GM12878 (cell line): Measurements from ENCODE around the gene NUAK2. TPM values are rescaled to one million over a fixed set of nuclear protein-coding genes. Genes with fewer than 3 reads are reported as not detected.

Experiments used
- ATAC-seq: fragments of 200-7000 bp; cut with Tn5 transposase; 3 replicates; pipeline ENCODE4 v1.9.1; 2020; ENCODE audit warnings: mild to moderate bottlenecking, moderate library complexity
- BruUV-seq: library from RNA; stranded (reverse); fragments of 400-500 nt; replicated peaks from 2 replicates; lab custom pipeline; 2021; lab: Mats Ljungman, UMichigan
- CTCF ChIA-PET: fragments of 300-600 bp; sonication (Branson Sonifier 250); formaldehyde crosslinking; extraction: SDS; loops from one replicate; lab custom pipeline; 2021; ENCODE audit warnings: inconsistent platforms; lab: Yijun Ruan, JAX
- POLR2A ChIA-PET: fragments of 350-600 bp; formaldehyde crosslinking; extraction: SDS; loops from one replicate; lab custom pipeline; 2021; ENCODE audit warnings: inconsistent platforms; lab: Charles Lee
- RAD21 ChIA-PET: fragments of 300-600 bp; sonication (Branson Sonifier 250); formaldehyde crosslinking; loops from one replicate; lab custom pipeline; 2023; ENCODE audit warnings: antibody characterized with exemption; ENCODE audit not compliant: unreplicated experiment; lab: Charles Lee
- SMC1A ChIA-PET: fragments of 300-600 bp; sonication (Branson Sonifier 250); formaldehyde crosslinking; loops from one replicate; lab custom pipeline; 2023; ENCODE audit not compliant: unreplicated experiment, uncharacterized antibody; lab: Charles Lee
- DNase-seq: peaks from one replicate; pipeline ENCODE4 v3.0.0-alpha.2; 2011; ENCODE audit warnings: low read depth, low spot score
- FAIRE-seq: peaks from 3 replicates; lab custom pipeline; 2011; peaks lifted over from hg19 to GRCh38; lab: Jason Lieb, UNC
- H2AFZ ChIP-seq: 2 replicates; pipeline ENCODE4 v1.6.0; 2011; ENCODE audit warnings: low read depth, low read length, control low read depth; ENCODE audit not compliant: control insufficient read depth
- H3K27ac ChIP-seq: 2 replicates; pipeline ENCODE4 v1.5.1; 2011; ENCODE audit warnings: control low read depth; ENCODE audit not compliant: control insufficient read depth, insufficient read depth
- H3K27me3 ChIP-seq, 2 experiments: replicated peaks in 1 of 2; 2 replicates each; pipeline versions ENCODE4 v1.6.0 to v1.6.1; 2011; ENCODE audit warnings: low read length in 1 of 2; ENCODE audit not compliant: control insufficient read depth in 2 of 2, insufficient read depth in 2 of 2
- H3K36me3 ChIP-seq, 2 experiments: 2 replicates each; pipeline ENCODE4 v1.5.1; 2011; ENCODE audit warnings: low read length in 1 of 2; ENCODE audit not compliant: control insufficient read depth in 2 of 2, insufficient read depth in 2 of 2
- H3K4me1 ChIP-seq: 2 replicates; pipeline ENCODE4 v1.6.1; 2011; ENCODE audit warnings: mild to moderate bottlenecking, low read length, moderate library complexity, mixed read lengths; ENCODE audit not compliant: control insufficient read depth, insufficient read depth
- H3K4me2 ChIP-seq: 2 replicates; pipeline ENCODE4 v1.6.0; 2011; ENCODE audit warnings: control low read depth; ENCODE audit not compliant: control insufficient read depth, insufficient read depth
- H3K4me3 ChIP-seq: fragments of 200-600 bp; sonication (generic); 2 replicates; pipeline ENCODE4 v1.5.1; 2016
- H3K79me2 ChIP-seq: 2 replicates; pipeline ENCODE4 v1.6.0; 2011; ENCODE audit warnings: low read length; ENCODE audit not compliant: control insufficient read depth, insufficient read depth
- H3K9ac ChIP-seq: 2 replicates; pipeline ENCODE4 v1.8.0; 2011; ENCODE audit warnings: low read length, control low read depth, mixed read lengths; ENCODE audit not compliant: control insufficient read depth, insufficient read depth
- H3K9me3 ChIP-seq: replicated peaks from 3 replicates; pipeline ENCODE4 v1.5.1; 2011; ENCODE audit warnings: mild to moderate bottlenecking, low read length; ENCODE audit not compliant: control insufficient read depth, insufficient read depth
- H4K20me1 ChIP-seq: 2 replicates; pipeline ENCODE4 v1.6.0; 2011; ENCODE audit not compliant: control insufficient read depth, insufficient read depth
- BCL3 ChIP-seq: IDR thresholded peaks from 2 replicates; pipeline ENCODE4 v1.6.1; 2011; ENCODE audit warnings: borderline replicate concordance, low read depth, mild to moderate bottlenecking, moderate library complexity, low read length; ENCODE audit not compliant: insufficient read depth, poor library complexity, severe bottlenecking
- CHD4 ChIP-seq: fragments of 200-600 bp; sonication (generic); IDR thresholded peaks from 2 replicates; pipeline ENCODE4 v1.6.1; 2016; ENCODE audit warnings: mild to moderate bottlenecking
- ESRRA ChIP-seq: IDR thresholded peaks from 2 replicates; pipeline ENCODE4 v1.6.1; 2012; ENCODE audit warnings: mild to moderate bottlenecking, low read length, improper control_type of control experiment
- IRF5 ChIP-seq: fragments of 450-650 bp; IDR thresholded peaks from 2 replicates; pipeline ENCODE4 v1.6.1; 2017; ENCODE audit warnings: borderline replicate concordance
- PAX8 ChIP-seq: fragments of 450-650 bp; IDR thresholded peaks from 2 replicates; pipeline ENCODE4 v1.6.1; 2017; ENCODE audit warnings: mild to moderate bottlenecking, moderate library complexity
- PML ChIP-seq: IDR thresholded peaks from 2 replicates; pipeline ENCODE4 v1.6.1; 2012; ENCODE audit warnings: low read length, inconsistent platforms
- SMARCA5 ChIP-seq: fragments of 450-650 bp; IDR thresholded peaks from 2 replicates; pipeline ENCODE4 v1.6.1; 2017; ENCODE audit warnings: mild to moderate bottlenecking
- SP1 ChIP-seq: IDR thresholded peaks from one replicate; pipeline ENCODE4 v1.6.1; 2011; ENCODE audit warnings: low read depth, low read length
- TAF1 ChIP-seq: IDR thresholded peaks from 2 replicates; pipeline ENCODE4 v1.6.1; 2011; ENCODE audit warnings: mild to moderate bottlenecking, low read depth, low read length, borderline replicate concordance
- TCF12 ChIP-seq: IDR thresholded peaks from 2 replicates; pipeline ENCODE4 v1.6.1; 2011; ENCODE audit warnings: low read depth, mild to moderate bottlenecking, low read length
- ZBED1 ChIP-seq: IDR thresholded peaks from 2 replicates; pipeline ENCODE4 v1.6.1; 2016; ENCODE audit warnings: borderline replicate concordance
- WGBS: methylation state at CpG from one replicate; pipeline ENCODE4 v1.1.6; 2016; ENCODE audit warnings: low lambda C conversion rate; ENCODE audit not compliant: insufficient replicate concordance, insufficient coverage; ENCODE audit errors: missing lambda C conversion rate; 5-methylcytosine and 5-hydroxymethylcytosine counted together
- in situ Hi-C: fragments of 300-500 bp; cut with MboI; formaldehyde crosslinking; loops from 9 replicates; pipeline ENCODE4 v1.14.3; 2018; ENCODE audit warnings: mixed read lengths
- intact Hi-C: fragments of 100-400 bp; cut with micrococcal nuclease; formaldehyde crosslinking; loops from one replicate; pipeline ENCODE4 v1.14.2; 2022; ENCODE audit not compliant: unreplicated experiment
- polyA plus RNA-seq, 11 experiments: library from polyadenylated mRNA; depleted of rRNA in 4 of 11; unstranded in 6 of 11; stranded (reverse) in 5 of 11; fragments of >200 nt; fragmentation: Nextera tagmentation in 4 of 11; fragmentation: Illumina TruSeq in 1 of 11; extraction: Ambion mirVana in 4 of 11; extraction: Trizol in 1 of 11; gene quantifications; 1 replicate in 1 of 11; 2 replicates in 10 of 11; pipeline versions ENCODE4 v1.2.1 to v1.2.3, GENCODE V29; 2011 to 2016; ENCODE audit warnings: inconsistent platforms in 2 of 11, missing spikeins in 2 of 11, low read depth in 1 of 11
- total RNA-seq, 4 experiments: library from RNA; depleted of rRNA in 3 of 4; stranded (reverse); fragments of >200 nt in 3 of 4; fragmentation: Illumina TruSeq in 1 of 4; extraction: Trizol in 1 of 4; gene quantifications; 2 replicates each; pipeline versions ENCODE4 v1.2.1 to v1.2.3, GENCODE V29; 2013 to 2021
- TF ChIP-seq, protein P1 (sequence below): fragments of 450-650 bp; IDR thresholded peaks from 2 replicates; pipeline ENCODE4 v1.6.1; 2016; ENCODE audit warnings: mild to moderate bottlenecking

NUAK2 gene
- total and polyA plus RNA-seq, 10 of the 15 experiments (the other 5 are each of a cell fraction or from before 2014, with no cell fraction given), result 0.27 to 3.0 (median 1.2) TPM

- Histone ChIP-seq H3K4me1 (no peaks in the 10 kb centered on the region), H3K79me2 (no peaks in the 10 kb centered on the region), H3K9ac (no peak overlapping the region), H3K36me3 (no peaks in the 10 kb centered on the region; a peak in 1 of 4 replicates), H3K27me3 (peaks cover 0 to 2% of the 10 kb centered on the region in 2 experiments; a peak in 1 of 4 replicates), H3K4me2 (no peak overlapping the region), H2AFZ (no peak overlapping the region), H3K4me3 (no peak overlapping the region), H4K20me1 (no peaks in the 10 kb centered on the region), H3K9me3 (no peaks in the 10 kb centered on the region), H3K27ac (no peak overlapping the region)
- WGBS, result 48% methylated on average over 17 of the region's 20 CpGs
- SMC1A ChIA-PET, result interaction anchor here (0.9 to 35.1 kb wide), 2 partner anchors 22 to 25 kb away, joined by 3 to 1445 read pairs; no protein-coding TSS in a partner anchor
- in situ Hi-C loops, result no loop called here
- intact Hi-C loops, result no loop called here
- BruUV-seq, result no TSS peak
- CTCF ChIA-PET, result interaction anchor here (1.1 to 59.5 kb wide), 2 partner anchors 21 to 33 kb away, joined by 3 to 2333 read pairs; no protein-coding TSS in a partner anchor
- ATAC-seq (no peak), DNase-seq (no peak), FAIRE-seq (no peak)
- POLR2A ChIA-PET, result interaction anchor here (1.5 to 1.7 kb wide), 2 partner anchors 9 to 15 kb away, joined by 5 to 6 read pairs; no protein-coding TSS in a partner anchor
- RAD21 ChIA-PET, result interaction anchor here (0.6 to 1.7 kb wide), 5 partner anchors 10 to 332 kb away, joined by 3 to 6 read pairs (median 4); no protein-coding TSS in a partner anchor
- TF ChIP-seq ESRRA (no peak), SP1 (no peak), IRF5 (no peak), PML (no peak), TAF1 (no peak), TCF12 (no peak), ZBED1 (no peak), BCL3 (no peak), CHD4 (no peak), SMARCA5 (no peak), PAX8 (no peak)
- TF ChIP-seq, protein P1, sequence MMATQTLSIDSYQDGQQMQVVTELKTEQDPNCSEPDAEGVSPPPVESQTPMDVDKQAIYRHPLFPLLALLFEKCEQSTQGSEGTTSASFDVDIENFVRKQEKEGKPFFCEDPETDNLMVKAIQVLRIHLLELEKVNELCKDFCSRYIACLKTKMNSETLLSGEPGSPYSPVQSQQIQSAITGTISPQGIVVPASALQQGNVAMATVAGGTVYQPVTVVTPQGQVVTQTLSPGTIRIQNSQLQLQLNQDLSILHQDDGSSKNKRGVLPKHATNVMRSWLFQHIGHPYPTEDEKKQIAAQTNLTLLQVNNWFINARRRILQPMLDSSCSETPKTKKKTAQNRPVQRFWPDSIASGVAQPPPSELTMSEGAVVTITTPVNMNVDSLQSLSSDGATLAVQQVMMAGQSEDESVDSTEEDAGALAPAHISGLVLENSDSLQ, result no peak
Measured at GRCh38 chr1:205303247-205303888, 18.2 kb downstream of the NUAK2 start.
